Endothelial cell of umbilical vein (primary cell): ENCODE measurements around the gene ESPN. TPM values are rescaled to one million over a fixed set of nuclear protein-coding genes. Genes with fewer than 3 reads are reported as not detected.

Experiments used
- BruUV-seq: library from RNA; stranded (reverse); fragments of 400-500 nt; replicated peaks from 2 replicates; lab custom pipeline; 2021; lab: Mats Ljungman, UMichigan
- CTCF ChIA-PET: fragments of 300-600, 350-600 bp; sonication (Branson Sonifier 250); formaldehyde crosslinking; loops from one replicate; lab custom pipeline; 2021; ENCODE audit warnings: antibody characterized with exemption, inconsistent platforms; lab: Charles Lee
- POLR2A ChIA-PET: fragments of 300-600, 350-600 bp; sonication (Branson Sonifier 250); formaldehyde crosslinking; loops from one replicate; lab custom pipeline; 2021; ENCODE audit warnings: antibody characterized with exemption, inconsistent platforms; lab: Charles Lee
- DNase-seq: peaks from one replicate; pipeline ENCODE4 v3.0.0-alpha.2; 2011; ENCODE audit warnings: low read depth, low spot score
- FAIRE-seq: peaks from 2 replicates; lab custom pipeline; 2011; peaks lifted over from hg19 to GRCh38; lab: Jason Lieb, UNC
- H2AFZ ChIP-seq: 2 replicates; pipeline ENCODE4 v1.6.0; 2012; ENCODE audit warnings: low read depth, low read length, control low read depth, inconsistent platforms
- H3K27ac ChIP-seq: 2 replicates; pipeline ENCODE4 v1.5.1; 2011; ENCODE audit warnings: low read depth, mild to moderate bottlenecking, control low read depth, low read length, moderate library complexity; ENCODE audit not compliant: insufficient read depth
- H3K27me3 ChIP-seq, 2 experiments: 2 replicates each; pipeline versions ENCODE4 v1.6.0 to v1.6.1; 2011; ENCODE audit warnings: low read length in 2 of 2, mixed read lengths in 1 of 2; ENCODE audit not compliant: control insufficient read depth in 2 of 2, insufficient read depth in 2 of 2
- H3K36me3 ChIP-seq, 2 experiments: 2 replicates in 1 of 2; 3 replicates in 1 of 2; pipeline ENCODE4 v1.5.1; 2011; ENCODE audit warnings: low read length in 2 of 2, mild to moderate bottlenecking in 1 of 2, moderate library complexity in 1 of 2; ENCODE audit not compliant: control insufficient read depth in 2 of 2, insufficient read depth in 2 of 2; ENCODE audit errors: extremely low read depth in 1 of 2
- H3K4me1 ChIP-seq: 3 replicates; pipeline ENCODE4 v1.5.1; 2011; ENCODE audit warnings: mild to moderate bottlenecking, low read length; ENCODE audit not compliant: control insufficient read depth, insufficient read depth; ENCODE audit errors: extremely low read depth
- H3K4me2 ChIP-seq: 2 replicates; pipeline ENCODE4 v1.6.1; 2011; ENCODE audit warnings: low read length, control low read depth, mixed read lengths; ENCODE audit not compliant: insufficient read depth
- H3K4me3 ChIP-seq, 3 experiments: fragments of 200-600 bp in 1 of 3; sonication (generic), shearing (Covaris generic) in 1 of 3; replicated peaks in 1 of 3; 2 replicates each; pipeline ENCODE4 v1.5.1; 2011 to 2016; ENCODE audit warnings: control low read depth in 3 of 3, low read length in 3 of 3, mild to moderate bottlenecking in 2 of 3, inconsistent platforms in 1 of 3, low read depth in 1 of 3, moderate library complexity in 1 of 3; ENCODE audit not compliant: insufficient read depth in 1 of 3
- H3K79me2 ChIP-seq: 2 replicates; pipeline ENCODE4 v1.6.0; 2012; ENCODE audit warnings: low read length, inconsistent platforms; ENCODE audit not compliant: control insufficient read depth, insufficient read depth
- H3K9ac ChIP-seq: replicated peaks from 2 replicates; pipeline ENCODE3; 2011; ENCODE audit warnings: low read length, control low read depth; ENCODE audit not compliant: insufficient read depth; ENCODE audit errors: extremely low read depth
- H3K9me1 ChIP-seq: replicated peaks from 3 replicates; pipeline ENCODE4 v1.6.0; 2011; ENCODE audit warnings: mild to moderate bottlenecking, low read length; ENCODE audit not compliant: control insufficient read depth, insufficient read depth; ENCODE audit errors: extremely low read depth
- H3K9me3 ChIP-seq: replicated peaks from 2 replicates; pipeline ENCODE4 v1.5.1; 2012; ENCODE audit warnings: low read length, inconsistent platforms; ENCODE audit not compliant: control insufficient read depth, insufficient read depth
- H4K20me1 ChIP-seq: replicated peaks from 2 replicates; pipeline ENCODE3; 2011; ENCODE audit warnings: mild to moderate bottlenecking, low read length; ENCODE audit not compliant: control insufficient read depth, insufficient read depth; ENCODE audit errors: extremely low read depth
- CTCF ChIP-seq, 2 donors: IDR thresholded peaks; 1 replicate in 1 of 2; 2 replicates in 1 of 2; pipeline ENCODE4 v1.5.1; 2011; ENCODE audit warnings: low read length in 2 of 2, mild to moderate bottlenecking in 2 of 2, moderate library complexity in 2 of 2, control low read depth in 1 of 2, inconsistent platforms in 1 of 2, low read depth in 1 of 2; ENCODE audit not compliant: insufficient read depth in 1 of 2; ENCODE audit errors: extremely low read depth in 1 of 2
- EZH2 ChIP-seq: IDR thresholded peaks from 2 replicates; pipeline ENCODE4 v1.6.1; 2012; ENCODE audit warnings: borderline replicate concordance, low read depth, mild to moderate bottlenecking, moderate library complexity, low read length, inconsistent platforms; ENCODE audit not compliant: severe bottlenecking
- FOS ChIP-seq: IDR thresholded peaks from 2 replicates; pipeline ENCODE4 v1.6.1; 2011; ENCODE audit warnings: mild to moderate bottlenecking, low read length, moderate library complexity, borderline replicate concordance; ENCODE audit not compliant: insufficient read depth
- GATA2 ChIP-seq: IDR thresholded peaks from 2 replicates; pipeline ENCODE4 v1.7.0; 2011; ENCODE audit warnings: low read depth, mild to moderate bottlenecking, moderate library complexity, mixed read lengths, low read length; ENCODE audit not compliant: insufficient read length, insufficient read depth
- JUN ChIP-seq: IDR thresholded peaks from 2 replicates; pipeline ENCODE4 v1.6.1; 2011; ENCODE audit warnings: borderline replicate concordance, low read depth; ENCODE audit not compliant: insufficient read length, insufficient read depth
- MYC ChIP-seq: IDR thresholded peaks from one replicate; pipeline ENCODE4 v1.6.1; 2011; ENCODE audit warnings: mild to moderate bottlenecking, low read depth, low read length
- POLR2A ChIP-seq: IDR thresholded peaks from 2 replicates; pipeline ENCODE4 v1.6.1; 2012; ENCODE audit warnings: low read depth, mild to moderate bottlenecking, control low read depth, low read length
- POLR2AphosphoS5 ChIP-seq: IDR thresholded peaks from 2 replicates; pipeline ENCODE4 v1.6.1; 2012; ENCODE audit warnings: low read depth, mild to moderate bottlenecking, control low read depth, low read length, moderate library complexity; ENCODE audit not compliant: insufficient read depth
- dilution Hi-C: fragments of 300-500 bp; cut with MboI; formaldehyde crosslinking; loops from one replicate; pipeline ENCODE4 v1.15.0; 2019; ENCODE audit warnings: low sequenced_read_pairs; ENCODE audit not compliant: extremely low pct_ligation_motif_present
- intact Hi-C: fragments of 100-400 bp; cut with micrococcal nuclease; formaldehyde crosslinking; loops from one replicate; pipeline ENCODE4 v1.10.0; 2022
- polyA plus RNA-seq, 4 experiments: library from polyadenylated mRNA; depleted of rRNA in 3 of 4; stranded (reverse) in 3 of 4; unstranded in 1 of 4; fragments of >200 nt; gene quantifications; 2 replicates each; pipeline versions ENCODE4 v1.2.1 to v1.2.3, GENCODE V29; 2011 to 2012; ENCODE audit warnings: missing spikeins in 1 of 4
- total RNA-seq: library from RNA; stranded (reverse); gene quantifications from 2 replicates; pipeline ENCODE4 v1.2.3, GENCODE V29; 2021
- TF ChIP-seq, protein P1 (sequence below): IDR thresholded peaks from 2 replicates; pipeline ENCODE4 v1.6.1; 2011; ENCODE audit not compliant: insufficient read depth, insufficient read length

ESPN gene
- total and polyA plus RNA-seq, 2 donors (not counting 3 experiments of a cell fraction or from before 2014, with no cell fraction given) = 0.54 to 0.71 TPM

DNA sequence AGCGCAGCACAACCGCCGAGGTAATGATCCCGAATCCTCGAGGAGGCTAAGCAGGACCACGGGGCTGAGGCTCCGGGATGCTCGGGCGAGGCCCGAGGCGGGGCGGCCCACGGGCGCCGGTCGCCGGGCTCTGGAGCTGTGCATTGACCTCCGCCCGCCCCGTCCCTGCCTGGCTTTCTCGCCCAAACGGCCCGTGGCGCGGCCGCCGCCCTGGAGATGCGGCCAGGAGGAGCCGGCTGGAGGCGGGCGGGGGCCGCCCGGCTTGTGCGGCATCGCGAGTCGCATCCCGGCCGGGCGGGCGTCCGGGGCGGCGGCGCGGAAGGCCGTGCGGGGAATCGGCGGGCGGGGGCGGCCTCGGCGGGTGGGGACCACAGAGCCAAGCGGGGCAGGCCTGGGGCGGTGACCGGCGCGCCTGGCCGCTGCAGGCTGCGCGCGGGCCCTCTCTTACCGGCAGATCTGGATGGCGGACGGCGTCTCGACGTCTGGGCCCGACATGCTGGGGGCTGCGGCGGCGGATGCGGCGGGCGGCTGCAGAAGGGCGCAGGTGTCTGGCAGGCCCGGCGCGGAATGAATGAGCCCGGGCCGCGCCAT lies 31.7 kb upstream of the ESPN start:
- POLR2A ChIA-PET = interaction anchor here (1.0 kb wide), 1 partner anchor 9 kb away, joined by 5 read pairs; no protein-coding TSS in a partner anchor
- DNase-seq (no peak), FAIRE-seq (no peak)
- CTCF ChIA-PET = interaction anchor here (0.6 to 20.3 kb wide), 14 partner anchors 11 to 188 kb away, joined by 3 to 237 read pairs (median 4); no protein-coding TSS in a partner anchor
- Histone ChIP-seq H3K27ac (peak overlapping the region; percentile 2), H3K36me3 (no peaks in the 10 kb centered on the region), H3K9me1 (no peaks in the 10 kb centered on the region), H3K79me2 (peaks cover 20% of the 10 kb centered on the region), H3K4me3 (peak overlapping the region; percentile 45 to 71 (median 63)), H3K9ac (peak overlapping the region; percentile 32), H4K20me1 (no peaks in the 10 kb centered on the region), H3K4me1 (peaks cover 16% of the 10 kb centered on the region), H2AFZ (peak overlapping the region; percentile 82), H3K27me3 (no peaks in the 10 kb centered on the region), H3K4me2 (peak overlapping the region; percentile 82), H3K9me3 (no peaks in the 10 kb centered on the region)
- dilution Hi-C loops = no loop called here
- intact Hi-C loops = loop anchor here (1.0 to 2.0 kb wide), 5 partner anchors 8 to 184 kb away; no protein-coding TSS in a partner anchor
- BruUV-seq = no TSS peak
- TF ChIP-seq CTCF (IDR thresholded peaks at IDR 0.05; ENCODE audit: extremely low read depth in 1 of 2, insufficient read depth in 1 of 2, low read depth in 1 of 2, low read length in 2 of 2) (no peak), GATA2 (no peak), MYC (no peak), POLR2A (no peak), JUN (no peak), POLR2AphosphoS5 (no peak), EZH2 (no peak), FOS (no peak)
- TF ChIP-seq, protein P1, sequence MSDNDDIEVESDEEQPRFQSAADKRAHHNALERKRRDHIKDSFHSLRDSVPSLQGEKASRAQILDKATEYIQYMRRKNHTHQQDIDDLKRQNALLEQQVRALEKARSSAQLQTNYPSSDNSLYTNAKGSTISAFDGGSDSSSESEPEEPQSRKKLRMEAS = no peak
